ENCODE data around the gene RTTN.

The RTTN gene

DNA sequence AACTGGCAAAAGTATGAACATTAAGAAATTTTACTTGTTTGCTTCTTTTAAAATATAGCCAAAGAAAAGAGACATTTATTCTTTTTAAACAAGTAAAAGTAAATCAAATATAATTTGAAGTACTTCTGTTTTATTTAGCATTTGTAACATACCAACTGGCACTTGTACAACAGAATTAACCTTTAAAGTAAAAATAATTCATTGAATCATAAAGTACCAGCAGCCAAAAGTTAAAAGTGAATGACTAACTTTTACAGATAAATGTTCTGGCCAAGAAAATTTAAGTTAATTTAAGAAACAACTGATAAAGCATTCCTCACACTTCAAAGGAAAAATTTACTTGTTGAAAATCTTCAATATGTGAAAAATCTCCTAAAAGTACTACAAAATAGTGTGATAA, 23.8 kb downstream of the RTTN start:
- no peak overlapping the region for H3K4me3 ChIP-seq (ENCODE audit: low read depth, low read length)
- TF ChIP-seq, protein P1, sequence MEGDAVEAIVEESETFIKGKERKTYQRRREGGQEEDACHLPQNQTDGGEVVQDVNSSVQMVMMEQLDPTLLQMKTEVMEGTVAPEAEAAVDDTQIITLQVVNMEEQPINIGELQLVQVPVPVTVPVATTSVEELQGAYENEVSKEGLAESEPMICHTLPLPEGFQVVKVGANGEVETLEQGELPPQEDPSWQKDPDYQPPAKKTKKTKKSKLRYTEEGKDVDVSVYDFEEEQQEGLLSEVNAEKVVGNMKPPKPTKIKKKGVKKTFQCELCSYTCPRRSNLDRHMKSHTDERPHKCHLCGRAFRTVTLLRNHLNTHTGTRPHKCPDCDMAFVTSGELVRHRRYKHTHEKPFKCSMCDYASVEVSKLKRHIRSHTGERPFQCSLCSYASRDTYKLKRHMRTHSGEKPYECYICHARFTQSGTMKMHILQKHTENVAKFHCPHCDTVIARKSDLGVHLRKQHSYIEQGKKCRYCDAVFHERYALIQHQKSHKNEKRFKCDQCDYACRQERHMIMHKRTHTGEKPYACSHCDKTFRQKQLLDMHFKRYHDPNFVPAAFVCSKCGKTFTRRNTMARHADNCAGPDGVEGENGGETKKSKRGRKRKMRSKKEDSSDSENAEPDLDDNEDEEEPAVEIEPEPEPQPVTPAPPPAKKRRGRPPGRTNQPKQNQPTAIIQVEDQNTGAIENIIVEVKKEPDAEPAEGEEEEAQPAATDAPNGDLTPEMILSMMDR (IDR thresholded peaks at IDR 0.05; ENCODE audit: low read depth, low read length), result no peak
- DNase-seq (ENCODE audit: low read depth, low spot score), result peak; percentile 27
- in situ Hi-C loops (cut with HindIII; ENCODE audit: low sequenced_read_pairs), result no loop called here

DNA sequence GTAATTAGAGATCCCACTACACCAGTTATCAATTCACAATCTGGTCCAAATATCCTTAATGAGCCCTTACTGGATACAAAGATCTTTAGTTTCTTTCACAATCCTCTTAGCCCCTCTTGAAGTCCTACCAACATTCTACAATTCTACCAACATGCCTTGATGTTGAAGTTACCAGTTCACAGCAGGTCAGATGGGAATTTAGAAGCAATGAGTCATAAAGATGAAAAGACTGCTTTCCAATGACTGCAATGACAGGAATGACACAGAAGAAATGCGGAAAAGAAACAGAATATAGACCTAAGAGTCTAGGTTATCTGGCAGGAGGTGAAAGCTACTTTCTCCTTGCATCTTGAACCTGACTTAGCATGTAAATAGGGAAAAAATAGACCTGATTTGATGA, 24.5 kb downstream of the RTTN start:
- TF ChIP-seq, protein P1 (IDR thresholded peaks at IDR 0.05; ENCODE audit: low read depth, low read length), result no peak
- in situ Hi-C loops (cut with HindIII; ENCODE audit: low sequenced_read_pairs), result no loop called here
- DNase-seq (ENCODE audit: low read depth, low spot score), result peak; percentile 81
- no peak overlapping the region for H3K4me3 ChIP-seq (ENCODE audit: low read depth, low read length)

DNA sequence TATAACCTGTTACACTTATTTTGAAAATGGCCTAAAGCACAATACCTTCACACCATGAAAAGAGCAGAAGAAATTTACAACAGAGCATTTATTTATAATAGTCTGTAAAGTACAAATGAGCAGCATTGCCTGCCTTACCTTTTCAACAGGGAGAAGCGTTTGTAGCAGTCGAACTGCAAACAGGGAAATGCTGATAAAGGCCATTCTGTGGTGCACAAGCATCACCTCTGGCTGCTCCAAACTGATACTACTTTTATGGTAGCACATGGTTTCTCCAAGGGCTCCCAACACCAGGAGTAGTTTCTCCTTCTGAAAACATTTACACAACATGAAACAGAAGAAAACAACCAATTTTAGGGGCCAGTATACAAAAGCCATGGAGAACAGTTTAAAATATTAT, 28.9 kb downstream of the RTTN start:
- TF ChIP-seq, protein P1 (IDR thresholded peaks at IDR 0.05; ENCODE audit: low read depth, low read length), result no peak
- DNase-seq (ENCODE audit: low read depth, low spot score), result no peak
- H3K4me3 ChIP-seq (ENCODE audit: low read depth, low read length), result no peak overlapping the region
- in situ Hi-C loops (cut with HindIII; ENCODE audit: low sequenced_read_pairs), result no loop called here

DNA sequence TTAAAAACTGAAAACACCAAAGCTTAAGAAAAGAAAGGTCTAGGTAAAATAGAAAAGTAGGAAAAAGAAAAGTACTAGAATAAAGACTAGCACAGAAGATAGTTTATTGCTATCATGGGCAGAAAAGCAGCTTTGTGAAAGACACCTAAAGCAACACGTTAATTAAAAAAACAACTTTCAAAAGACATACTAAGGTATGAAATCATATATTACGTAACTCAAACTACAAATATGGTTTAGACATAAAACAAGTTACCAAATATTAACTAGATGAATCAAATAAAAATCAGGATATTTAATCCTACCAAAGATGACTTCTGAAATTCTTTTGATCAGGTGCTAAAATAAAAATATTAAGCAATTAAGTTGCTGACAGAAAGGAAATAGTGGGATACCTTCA, 30.3 kb downstream of the RTTN start:
- TF ChIP-seq, protein P1 (IDR thresholded peaks at IDR 0.05; ENCODE audit: low read depth, low read length), result no peak
- in situ Hi-C loops (cut with HindIII; ENCODE audit: low sequenced_read_pairs), result no loop called here
- no peak overlapping the region for H3K4me3 ChIP-seq (ENCODE audit: low read depth, low read length)
- no peak for DNase-seq (ENCODE audit: low read depth, low spot score)

DNA sequence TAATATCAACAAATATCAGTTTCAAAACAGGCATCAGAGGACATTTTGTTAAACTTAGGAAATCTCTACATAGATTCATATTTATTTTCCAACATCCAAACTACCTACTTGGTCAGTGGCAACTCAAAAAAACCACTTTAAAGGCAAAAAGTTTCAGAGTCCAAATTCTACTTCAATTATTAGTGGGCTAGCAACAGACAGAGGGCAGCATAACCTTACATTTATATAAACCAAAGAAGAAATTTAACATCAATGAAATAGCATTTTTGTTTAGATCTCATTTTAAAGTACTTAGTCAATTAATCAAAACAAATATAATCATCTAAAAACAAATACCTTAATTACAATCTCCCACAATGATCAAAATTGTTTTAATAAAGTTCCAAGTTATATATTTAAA, 33.3 kb downstream of the RTTN start:
- H3K4me3 ChIP-seq (ENCODE audit: low read depth, low read length), result no peak overlapping the region
- peak; percentile 32 for DNase-seq (ENCODE audit: low read depth, low spot score)
- TF ChIP-seq, protein P1 (IDR thresholded peaks at IDR 0.05; ENCODE audit: low read depth, low read length), result peak; percentile 52
- in situ Hi-C loops (cut with HindIII; ENCODE audit: low sequenced_read_pairs), result no loop called here

DNA sequence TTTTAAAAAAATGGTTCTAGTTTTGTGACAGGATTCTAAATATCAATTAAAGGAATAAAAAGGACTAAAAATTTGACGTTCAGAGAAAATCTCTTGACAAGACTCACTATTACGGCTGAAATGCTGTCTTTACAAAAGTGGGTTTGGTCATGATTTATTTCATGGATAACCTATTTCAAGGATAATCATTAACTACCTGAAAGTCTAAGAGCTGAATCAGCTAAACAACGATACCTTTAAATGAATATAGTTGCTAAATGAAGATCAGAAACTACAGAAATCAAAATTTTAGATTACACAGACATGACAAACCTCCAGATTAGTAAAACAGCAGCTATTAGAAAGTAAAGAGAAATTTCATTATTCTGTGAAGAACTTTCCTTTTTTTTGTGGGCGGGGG, 35.7 kb downstream of the RTTN start:
- TF ChIP-seq, protein P1 (IDR thresholded peaks at IDR 0.05; ENCODE audit: low read depth, low read length), result no peak
- DNase-seq (ENCODE audit: low read depth, low spot score), result no peak
- H3K4me3 ChIP-seq (ENCODE audit: low read depth, low read length), result no peak overlapping the region
- in situ Hi-C loops (cut with HindIII; ENCODE audit: low sequenced_read_pairs), result no loop called here

DNA sequence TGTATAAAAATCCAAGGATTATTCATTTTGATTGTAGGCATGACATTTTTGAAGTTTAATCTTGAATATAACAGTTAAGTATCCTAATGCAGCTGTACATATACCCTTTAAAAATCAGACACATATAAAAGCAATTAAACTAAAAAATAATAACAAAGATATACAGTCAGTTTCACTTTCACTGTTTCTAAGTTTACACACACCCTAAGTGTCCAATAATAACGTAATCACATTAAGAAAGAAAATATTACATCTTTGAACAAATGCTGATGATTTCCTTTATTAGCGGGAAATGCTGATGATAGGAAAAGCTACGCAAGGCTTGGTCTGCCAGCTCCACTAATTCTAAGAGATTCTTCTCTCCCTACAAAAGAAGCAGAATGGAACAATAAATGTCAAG, 38.8 kb downstream of the RTTN start:
- H3K4me3 ChIP-seq (ENCODE audit: low read depth, low read length), result no peak overlapping the region
- in situ Hi-C loops (cut with HindIII; ENCODE audit: low sequenced_read_pairs), result no loop called here
- TF ChIP-seq, protein P1 (IDR thresholded peaks at IDR 0.05; ENCODE audit: low read depth, low read length), result no peak
- DNase-seq (ENCODE audit: low read depth, low spot score), result peak; percentile 6

Measured in astrocyte of the spinal cord (primary cell).